Lower leg skin (tissue), 4 donors: Measurements from ENCODE around the gene MEI1. TPM values are rescaled to one million over a fixed set of nuclear protein-coding genes. Genes with fewer than 3 reads are reported as not detected.

Experiments used
- DNase-seq, 2 donors: peaks; one replicate each; pipeline ENCODE4 v3.0.0-alpha.2; 2019; ENCODE audit warnings: low spot score in 2 of 2
- H3K4me3 ChIP-seq: fragments of 200-600 bp; sonication (generic); 2 replicates; pipeline ENCODE4 v1.5.1; 2017; ENCODE audit warnings: mild to moderate bottlenecking, low read depth; ENCODE audit not compliant: poor library complexity, severe bottlenecking
- CTCF ChIP-seq, 3 donors: fragments of 450-650 bp; IDR thresholded peaks; one replicate each; pipeline ENCODE4 v1.5.1; 2016; ENCODE audit warnings: antibody characterized with exemption in 3 of 3, mild to moderate bottlenecking in 3 of 3, moderate library complexity in 2 of 3
- POLR2A ChIP-seq, 2 donors: fragments of 450-650 bp; IDR thresholded peaks; one replicate each; pipeline ENCODE4 v1.6.1; 2016 to 2017; ENCODE audit warnings: antibody characterized with exemption in 2 of 2, mild to moderate bottlenecking in 1 of 2, moderate library complexity in 1 of 2
- WGBS, 2 donors: methylation state at CpG; one replicate each; pipeline ENCODE4 v1.1.5; 2018; 5-methylcytosine and 5-hydroxymethylcytosine counted together
- intact Hi-C: fragments of 100-400 bp; cut with DNase I; formaldehyde crosslinking; loops from one replicate; pipeline ENCODE4 v1.15.0; 2023; ENCODE audit warnings: low total_unique reads
- total RNA-seq, 4 donors: library from RNA; depleted of rRNA; stranded (reverse); fragments of >200 nt; gene quantifications; one replicate each; pipeline ENCODE4 v1.1.0, GENCODE V29; 2016

The MEI1 gene
- total RNA-seq, 4 donors from 2014 or later: 1.2 to 2.1 TPM; not detected in 2

- DNase-seq: no peak
- WGBS, 2 donors: 63 to 73% methylated on average over 6 of the region's 6 CpGs
- intact Hi-C loops: no loop called here
- no peak for TF ChIP-seq CTCF (IDR thresholded peaks at IDR 0.05)
- no peak for TF ChIP-seq POLR2A (IDR thresholded peaks at IDR 0.05)
- H3K4me3 ChIP-seq: no peak overlapping the region
These were observed 26.4 kb upstream of the MEI1 start for GRCh38 chr22:41672780-41673509.

GRCh38 chr22:41674846-41675340 is 24.4 kb upstream of the MEI1 start:
- H3K4me3 ChIP-seq: no peak overlapping the region
- TF ChIP-seq CTCF (IDR thresholded peaks at IDR 0.05) (no peak), POLR2A (IDR thresholded peaks at IDR 0.05) (no peak)
- intact Hi-C loops: no loop called here
- 80 to 84% methylated on average over 12 of the region's 12 CpGs for WGBS, 2 donors
- no peak for DNase-seq

- intact Hi-C loops: no loop called here
- TF ChIP-seq POLR2A (IDR thresholded peaks at IDR 0.05) (no peak), CTCF (IDR thresholded peaks at IDR 0.05) (no peak)
- no peak overlapping the region for H3K4me3 ChIP-seq
- 85 to 93% methylated on average over 4 of the region's 4 CpGs for WGBS, 2 donors
- no peak for DNase-seq
These were observed 23.2 kb upstream of the MEI1 start for GRCh38 chr22:41676134-41676533.

GRCh38 chr22:41681616-41682015 is 17.7 kb upstream of the MEI1 start:
- H3K4me3 ChIP-seq: no peak overlapping the region
- intact Hi-C loops: no loop called here
- TF ChIP-seq CTCF (IDR thresholded peaks at IDR 0.05) (no peak), POLR2A (IDR thresholded peaks at IDR 0.05) (no peak)
- WGBS, 2 donors: 50 to 57% methylated on average over 14 of the region's 14 CpGs
- DNase-seq: no peak

- peak overlapping the region; percentile 16 for H3K4me3 ChIP-seq
- intact Hi-C loops: no loop called here
- TF ChIP-seq POLR2A (IDR thresholded peaks at IDR 0.05) (peak in 1 of 2 donors; percentile 25), CTCF (IDR thresholded peaks at IDR 0.05) (no peak)
- WGBS, 2 donors: 43 to 55% methylated on average over 50 of the region's 50 CpGs
- DNase-seq: peak; percentile 77 to 97
These were observed 17.1 kb upstream of the MEI1 start for GRCh38 chr22:41682033-41682807.
